ENCODE measurements around the gene ABLIM3. TPM values are rescaled to one million over a fixed set of nuclear protein-coding genes. Genes with fewer than 3 reads are reported as not detected.

ABLIM3 gene
- total RNA-seq, 4 donors from 2014 or later: 1.6 to 26.4 (median 5.7) TPM

GRCh38 chr5:149202910-149203451, 61.7 kb downstream of the ABLIM3 start:
- Histone ChIP-seq H3K27me3 (no peaks in the 10 kb centered on the region), H3K4me3 (no peak overlapping the region), H3K4me1 (no peaks in the 10 kb centered on the region), H3K27ac (no peak overlapping the region), H3K9me3 (no peaks in the 10 kb centered on the region), H3K36me3 (no peaks in the 10 kb centered on the region)
- TF ChIP-seq CTCF (IDR thresholded peaks at IDR 0.05): no peak
- TF ChIP-seq POLR2A (IDR thresholded peaks at IDR 0.05): no peak
- no peak for DNase-seq

- Histone ChIP-seq H3K9me3 (no peaks in the 10 kb centered on the region), H3K4me3 (no peak overlapping the region), H3K27me3 (no peaks in the 10 kb centered on the region), H3K27ac (no peak overlapping the region), H3K36me3 (no peaks in the 10 kb centered on the region), H3K4me1 (no peaks in the 10 kb centered on the region)
- DNase-seq: no peak
- TF ChIP-seq CTCF (IDR thresholded peaks at IDR 0.05) (no peak), POLR2A (IDR thresholded peaks at IDR 0.05) (no peak)
These were observed 62.7 kb downstream of the ABLIM3 start for GRCh38 chr5:149203921-149204441.

GRCh38 chr5:149205625-149206523, 64.6 kb downstream of the ABLIM3 start:
- TF ChIP-seq POLR2A (IDR thresholded peaks at IDR 0.05) (no peak), CTCF (IDR thresholded peaks at IDR 0.05) (no peak)
- Histone ChIP-seq H3K4me3 (no peak overlapping the region), H3K27me3 (no peaks in the 10 kb centered on the region), H3K9me3 (no peaks in the 10 kb centered on the region), H3K4me1 (no peaks in the 10 kb centered on the region), H3K27ac (peak overlapping the region in 3 of 4 donors; percentile 27 to 51 (median 46)), H3K36me3 (no peaks in the 10 kb centered on the region)
- no peak for DNase-seq

- DNase-seq: no peak
- TF ChIP-seq POLR2A (IDR thresholded peaks at IDR 0.05): no peak
- TF ChIP-seq CTCF (IDR thresholded peaks at IDR 0.05): no peak
- Histone ChIP-seq H3K4me3 (no peak overlapping the region), H3K9me3 (no peaks in the 10 kb centered on the region), H3K27me3 (no peaks in the 10 kb centered on the region), H3K36me3 (no peaks in the 10 kb centered on the region), H3K4me1 (no peaks in the 10 kb centered on the region), H3K27ac (peak overlapping the region in 3 of 4 donors; percentile 11 to 51 (median 46))
These were observed 65.3 kb downstream of the ABLIM3 start for GRCh38 chr5:149206524-149207141.

- Histone ChIP-seq H3K27me3 (no peaks in the 10 kb centered on the region), H3K9me3 (no peaks in the 10 kb centered on the region), H3K27ac (no peak overlapping the region), H3K4me1 (no peaks in the 10 kb centered on the region), H3K4me3 (no peak overlapping the region), H3K36me3 (no peaks in the 10 kb centered on the region)
- no peak for DNase-seq
- TF ChIP-seq POLR2A (IDR thresholded peaks at IDR 0.05) (no peak), CTCF (IDR thresholded peaks at IDR 0.05) (no peak)
These were observed 66.5 kb downstream of the ABLIM3 start for GRCh38 chr5:149207831-149208230.

All from Peyer's patch (tissue), 4 donors.